Erythroblast (primary cell): ENCODE results near the gene CFAP161.

Source experiments
- GATA1 ChIP-seq: IDR thresholded peaks from 2 replicates; pipeline ENCODE4 v1.6.1; 2011; ENCODE audit warnings: low read depth, mild to moderate bottlenecking, control low read depth, low read length, moderate library complexity
- POLR2A ChIP-seq: IDR thresholded peaks from 2 replicates; pipeline ENCODE4 v1.6.1; 2011; ENCODE audit warnings: mild to moderate bottlenecking, low read length

DNA sequence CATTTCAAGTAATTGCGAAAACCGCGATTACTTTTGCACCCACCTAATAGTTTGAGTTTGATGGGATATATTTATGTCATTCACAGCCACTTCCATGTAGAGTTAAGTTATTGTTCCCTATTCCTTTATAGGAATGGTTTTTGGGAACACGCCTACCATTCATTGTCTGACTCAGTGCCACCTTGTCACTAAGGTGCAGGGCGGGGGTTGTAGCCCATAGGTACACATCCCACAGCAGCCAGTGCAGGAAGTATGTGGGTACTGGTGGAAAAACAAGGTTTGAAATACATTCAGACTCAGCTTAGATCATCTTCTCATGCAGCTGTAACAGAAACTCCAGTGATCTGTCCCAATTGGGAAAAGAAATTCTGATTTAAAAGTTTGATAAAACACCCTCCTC, 48.2 kb upstream of the CFAP161 start:
- no peak for TF ChIP-seq POLR2A
- TF ChIP-seq GATA1, result no peak
